Stimulated activated CD8-positive, alpha-beta memory T cell treated with anti-CD3 and anti-CD28 coated beads, Interleukin-15, amount 100 ng/mL, for 48 hours (primary cell): ENCODE data around the gene FANCF.
A peak's percentile ranks its signal among the peaks of the same experiment; 100 is the strongest.

Experiments
- DNase-seq, 2 donors: peaks; one replicate each; pipeline ENCODE4 v3.0.0-alpha.2; 2020; ENCODE audit warnings: low read depth in 2 of 2

Gene FANCF

GRCh38 chr11:22624742-22625447 lies 728 bp downstream of the FANCF start:
- DNase-seq: peak; percentile 23 to 46

DNA sequence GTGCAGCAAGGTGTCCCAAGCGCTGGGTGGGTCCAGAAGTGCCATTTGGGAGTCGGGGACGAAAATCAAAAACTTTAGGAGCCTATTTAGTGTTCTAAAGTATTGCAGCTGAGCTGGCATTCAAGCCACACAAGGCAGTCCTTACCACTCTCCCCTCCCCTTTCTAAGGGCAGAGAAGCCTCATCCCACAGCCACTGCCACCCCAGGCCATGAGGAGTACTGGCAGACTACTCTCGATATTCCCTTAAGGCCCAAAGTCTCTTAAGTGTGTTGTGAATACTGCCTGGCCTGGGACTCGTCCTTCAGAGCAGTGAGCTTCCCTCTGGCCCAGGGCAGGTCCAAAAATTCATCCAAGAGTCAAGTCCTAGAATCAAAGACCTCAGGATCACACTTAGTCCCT lies 7.8 kb downstream of the FANCF start:
- DNase-seq: no peak

DNA sequence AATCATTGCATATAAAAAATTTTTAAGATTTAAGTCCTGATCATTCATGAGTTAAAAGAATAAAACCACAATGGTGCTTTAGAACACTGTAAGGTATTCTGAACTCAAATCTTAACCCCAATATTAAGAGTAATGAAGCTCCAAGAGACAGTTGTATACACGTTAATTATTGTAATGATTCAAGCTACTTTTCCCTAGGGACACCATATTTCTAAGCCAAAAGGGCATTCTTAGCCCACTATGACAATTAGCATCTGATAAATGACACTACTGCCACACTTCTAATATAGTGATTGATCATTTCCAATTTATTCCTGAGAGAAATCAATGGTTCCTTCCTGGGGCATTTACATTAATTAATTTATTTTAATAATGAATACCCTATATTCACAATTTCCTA lies 21.7 kb downstream of the FANCF start:
- no peak for DNase-seq

- no peak for DNase-seq
Observed at GRCh38 chr11:22602504-22602903, 23.1 kb downstream of the FANCF start.

- DNase-seq: no peak
Observed at GRCh38 chr11:22599458-22599857, 26.2 kb downstream of the FANCF start.

DNA sequence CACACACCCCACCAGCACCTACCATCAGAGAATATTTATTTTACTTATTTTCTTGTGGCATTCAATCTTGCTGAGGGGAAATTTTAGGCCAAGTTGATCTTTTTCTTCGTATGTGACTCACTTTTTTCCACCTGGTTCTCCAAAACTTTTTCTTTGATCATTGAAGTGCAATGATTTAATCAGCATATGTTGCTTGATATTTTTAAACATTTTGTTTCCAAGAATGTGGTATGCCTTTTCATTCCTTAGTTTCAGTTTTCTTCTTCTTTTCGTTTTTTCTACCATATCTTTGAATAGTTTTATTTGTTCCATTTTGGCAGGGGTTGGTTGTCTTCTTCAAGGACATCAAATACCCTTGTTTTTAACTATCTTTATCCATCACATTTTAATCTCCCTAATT lies 28.6 kb downstream of the FANCF start:
- DNase-seq: no peak

- no peak for DNase-seq
Observed at GRCh38 chr11:22584976-22585375, 40.6 kb downstream of the FANCF start.

DNA sequence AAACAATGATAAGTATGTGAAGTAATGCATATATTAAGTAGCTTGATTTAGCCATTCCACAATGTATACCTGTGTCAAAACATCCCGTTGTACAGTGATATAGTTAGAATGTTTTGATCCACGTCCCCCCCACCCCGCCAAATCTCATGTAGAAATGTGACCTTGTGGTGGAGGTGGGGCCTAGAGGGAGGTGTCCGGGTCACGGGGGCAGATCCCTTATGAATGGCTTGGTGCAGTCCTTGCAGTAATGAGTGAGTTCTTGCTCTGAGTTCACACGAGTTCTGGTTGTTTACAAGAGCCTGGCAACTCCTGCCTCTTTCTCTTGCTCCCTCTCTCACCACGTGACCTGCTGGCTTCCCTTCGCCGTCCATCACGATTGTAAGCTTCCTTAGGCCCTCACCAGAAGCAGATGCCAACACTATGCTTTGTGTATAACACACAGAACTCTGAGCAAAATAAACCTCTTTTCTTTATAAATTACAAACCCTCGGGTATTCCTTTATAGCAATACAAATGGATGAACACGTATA lies 41.6 kb downstream of the FANCF start:
- no peak for DNase-seq

GRCh38 chr11:22582151-22582410 lies 43.5 kb downstream of the FANCF start:
- DNase-seq: no peak

GRCh38 chr11:22581354-22582150 lies 44.1 kb downstream of the FANCF start:
- DNase-seq: no peak

- no peak for DNase-seq
Observed at GRCh38 chr11:22577854-22578253, 47.8 kb downstream of the FANCF start.
